H9 (cell line): Measurements from ENCODE around the gene KCNG2. TPM values are rescaled to one million over a fixed set of nuclear protein-coding genes. Genes with fewer than 3 reads are reported as not detected.

ENCODE experiments used
- DNase-seq: peaks from one replicate; pipeline ENCODE4 v3.0.0-alpha.2; 2017
- H2AFZ ChIP-seq: one replicate; pipeline ENCODE4 v1.6.1; 2013; ENCODE audit warnings: mild to moderate bottlenecking, low read length, control low read depth, moderate library complexity
- H2AK5ac ChIP-seq: 2 replicates; pipeline ENCODE4 v1.6.1; 2013; ENCODE audit warnings: low read length, control low read depth, mixed read lengths; ENCODE audit not compliant: insufficient read length
- H2BK120ac ChIP-seq: one replicate; pipeline ENCODE4 v1.6.1; 2013; ENCODE audit warnings: low read depth, mild to moderate bottlenecking, low read length, control low read depth, inconsistent platforms; ENCODE audit not compliant: poor library complexity, severe bottlenecking
- H2BK12ac ChIP-seq: 2 replicates; pipeline ENCODE4 v1.6.1; 2013; ENCODE audit warnings: low read length, control low read depth, mixed read lengths, low read depth; ENCODE audit not compliant: insufficient read length
- H2BK15ac ChIP-seq: 2 replicates; pipeline ENCODE4 v1.6.1; 2013; ENCODE audit warnings: low read depth, low read length, control low read depth
- H2BK20ac ChIP-seq: one replicate; pipeline ENCODE4 v1.6.1; 2013; ENCODE audit warnings: low read depth, mild to moderate bottlenecking, low read length, control low read depth, inconsistent platforms; ENCODE audit not compliant: poor library complexity, severe bottlenecking
- H2BK5ac ChIP-seq: 2 replicates; pipeline ENCODE4 v1.6.1; 2013; ENCODE audit warnings: low read length, control low read depth, mixed read lengths; ENCODE audit not compliant: insufficient read length
- H3K14ac ChIP-seq: 2 replicates; pipeline ENCODE4 v1.6.1; 2013; ENCODE audit warnings: low read length, control low read depth; ENCODE audit not compliant: insufficient read depth
- H3K18ac ChIP-seq: 2 replicates; pipeline ENCODE4 v1.6.1; 2013; ENCODE audit warnings: low read depth, mild to moderate bottlenecking, mixed read lengths, low read length, control low read depth; ENCODE audit not compliant: insufficient read length
- H3K23ac ChIP-seq: 2 replicates; pipeline ENCODE4 v1.6.1; 2013; ENCODE audit warnings: low read length, control low read depth, mixed read lengths, low read depth; ENCODE audit not compliant: insufficient read length
- H3K23me2 ChIP-seq: 2 replicates; pipeline ENCODE4 v1.6.1; 2013; ENCODE audit warnings: low read depth, mild to moderate bottlenecking, mixed read lengths, low read length, control low read depth; ENCODE audit not compliant: insufficient read length, poor library complexity, severe bottlenecking
- H3K27ac ChIP-seq: 2 replicates; pipeline ENCODE4 v1.5.1; 2013; ENCODE audit warnings: low read length, control low read depth, mixed read lengths, low read depth; ENCODE audit not compliant: insufficient read length
- H3K27me3 ChIP-seq: 2 replicates; pipeline ENCODE4 v1.6.1; 2013; ENCODE audit warnings: low read length, control low read depth, inconsistent platforms; ENCODE audit not compliant: insufficient read depth
- H3K4ac ChIP-seq: 2 replicates; pipeline ENCODE4 v1.6.1; 2013; ENCODE audit warnings: low read depth, mild to moderate bottlenecking, control low read depth, inconsistent platforms, low read length, moderate library complexity
- H3K4me1 ChIP-seq: 2 replicates; pipeline ENCODE4 v1.6.1; 2013; ENCODE audit warnings: low read length, control low read depth, inconsistent platforms; ENCODE audit not compliant: insufficient read depth
- H3K4me2 ChIP-seq: 2 replicates; pipeline ENCODE4 v1.6.1; 2013; ENCODE audit warnings: low read length, control low read depth, mixed read lengths; ENCODE audit not compliant: insufficient read length, insufficient read depth
- H3K56ac ChIP-seq: 2 replicates; pipeline ENCODE4 v1.6.1; 2013; ENCODE audit warnings: low read depth, mild to moderate bottlenecking, mixed read lengths, low read length, control low read depth; ENCODE audit not compliant: insufficient read length
- H3K79me1 ChIP-seq: 2 replicates; pipeline ENCODE4 v1.6.1; 2013; ENCODE audit warnings: low read depth, mild to moderate bottlenecking, moderate library complexity, low read length, control low read depth, inconsistent platforms; ENCODE audit not compliant: insufficient read depth, poor library complexity, severe bottlenecking
- H3K79me2 ChIP-seq: 2 replicates; pipeline ENCODE4 v1.6.1; 2013; ENCODE audit warnings: low read length, control low read depth, inconsistent platforms; ENCODE audit not compliant: insufficient read depth
- H3K9ac ChIP-seq: 2 replicates; pipeline ENCODE4 v1.6.1; 2013; ENCODE audit warnings: low read length, control low read depth, mixed read lengths; ENCODE audit not compliant: insufficient read length; ENCODE audit errors: extremely low read depth
- H3K9me3 ChIP-seq: one replicate; pipeline ENCODE4 v1.6.1; 2013; ENCODE audit warnings: low read depth, low read length, inconsistent platforms; ENCODE audit not compliant: control insufficient read depth
- H3T11ph ChIP-seq: one replicate; pipeline ENCODE4 v1.6.1; 2013; ENCODE audit warnings: mild to moderate bottlenecking, low read length, control low read depth, inconsistent platforms
- H4K20me1 ChIP-seq: one replicate; pipeline ENCODE4 v1.6.1; 2013; ENCODE audit not compliant: control insufficient read depth, insufficient read length, insufficient read depth
- H4K5ac ChIP-seq: 2 replicates; pipeline ENCODE4 v1.6.1; 2013; ENCODE audit warnings: low read depth, mild to moderate bottlenecking, mixed read lengths, low read length, control low read depth; ENCODE audit not compliant: insufficient read length
- H4K8ac ChIP-seq: replicated peaks from 2 replicates; pipeline ENCODE4 v1.6.1; 2013; ENCODE audit warnings: low read length, control low read depth, mixed read lengths, low read depth; ENCODE audit not compliant: insufficient read length
- H4K91ac ChIP-seq: 2 replicates; pipeline ENCODE4 v1.6.1; 2013; ENCODE audit warnings: low read depth, mild to moderate bottlenecking, moderate library complexity, mixed read lengths, low read length, control low read depth; ENCODE audit not compliant: insufficient read length
- H3K27ac Mint-ChIP-seq, 3 experiments: 2 replicates in 2 of 3; 3 replicates in 1 of 3; pipeline ENCODE4 v1.8.0; 2020 to 2021; ENCODE audit warnings: mixed read lengths in 3 of 3, mild to moderate bottlenecking in 1 of 3, moderate library complexity in 1 of 3
- H3K27me3 Mint-ChIP-seq: 2 replicates; pipeline ENCODE4 v1.8.0; 2021; ENCODE audit warnings: low read depth, mild to moderate bottlenecking, moderate library complexity, mixed read lengths
- H3K36me3 Mint-ChIP-seq, 3 experiments: 2 replicates in 2 of 3; 3 replicates in 1 of 3; pipeline ENCODE4 v1.8.0; 2020 to 2021; ENCODE audit warnings: low read depth in 3 of 3, mixed read lengths in 3 of 3; ENCODE audit not compliant: insufficient read depth in 1 of 3
- H3K4me1 Mint-ChIP-seq, 2 experiments: 2 replicates each; pipeline ENCODE4 v1.8.0; 2020; ENCODE audit warnings: mixed read lengths in 2 of 2
- H3K4me3 Mint-ChIP-seq, 2 experiments: 2 replicates in 1 of 2; 3 replicates in 1 of 2; pipeline ENCODE4 v1.8.0; 2020 to 2021; ENCODE audit warnings: mild to moderate bottlenecking in 2 of 2, mixed read lengths in 2 of 2, moderate library complexity in 1 of 2
- H3K9me3 Mint-ChIP-seq, 2 experiments: 2 replicates in 1 of 2; 3 replicates in 1 of 2; pipeline ENCODE4 v1.8.0; 2020; ENCODE audit warnings: mild to moderate bottlenecking in 2 of 2, mixed read lengths in 2 of 2, moderate library complexity in 1 of 2
- WGBS: extraction: QIAGEN DNeasy Blood & Tissue Kit; methylation state at CpG from one replicate; pipeline ENCODE4 v1.1.7; 2013; ENCODE audit warnings: missing lambda C conversion rate, low lambda C conversion rate, mixed read lengths; ENCODE audit not compliant: insufficient read length; ENCODE audit errors: extremely low coverage; 5-methylcytosine and 5-hydroxymethylcytosine counted together
- total RNA-seq: library from RNA; stranded (reverse); gene quantifications from 2 replicates; pipeline ENCODE4 v1.2.1, GENCODE V29; 2021
- TF ChIP-seq, protein P1 (sequence below): fragments of 200-600 bp; sonication (generic); conservative IDR thresholded peaks from 3 replicates; pipeline ENCODE4 v1.8.0; 2021; ENCODE audit warnings: antibody characterized with exemption, mild to moderate bottlenecking

Gene KCNG2
- total RNA-seq, 1 experiment from 2014 or later, result 0.15 TPM

DNA sequence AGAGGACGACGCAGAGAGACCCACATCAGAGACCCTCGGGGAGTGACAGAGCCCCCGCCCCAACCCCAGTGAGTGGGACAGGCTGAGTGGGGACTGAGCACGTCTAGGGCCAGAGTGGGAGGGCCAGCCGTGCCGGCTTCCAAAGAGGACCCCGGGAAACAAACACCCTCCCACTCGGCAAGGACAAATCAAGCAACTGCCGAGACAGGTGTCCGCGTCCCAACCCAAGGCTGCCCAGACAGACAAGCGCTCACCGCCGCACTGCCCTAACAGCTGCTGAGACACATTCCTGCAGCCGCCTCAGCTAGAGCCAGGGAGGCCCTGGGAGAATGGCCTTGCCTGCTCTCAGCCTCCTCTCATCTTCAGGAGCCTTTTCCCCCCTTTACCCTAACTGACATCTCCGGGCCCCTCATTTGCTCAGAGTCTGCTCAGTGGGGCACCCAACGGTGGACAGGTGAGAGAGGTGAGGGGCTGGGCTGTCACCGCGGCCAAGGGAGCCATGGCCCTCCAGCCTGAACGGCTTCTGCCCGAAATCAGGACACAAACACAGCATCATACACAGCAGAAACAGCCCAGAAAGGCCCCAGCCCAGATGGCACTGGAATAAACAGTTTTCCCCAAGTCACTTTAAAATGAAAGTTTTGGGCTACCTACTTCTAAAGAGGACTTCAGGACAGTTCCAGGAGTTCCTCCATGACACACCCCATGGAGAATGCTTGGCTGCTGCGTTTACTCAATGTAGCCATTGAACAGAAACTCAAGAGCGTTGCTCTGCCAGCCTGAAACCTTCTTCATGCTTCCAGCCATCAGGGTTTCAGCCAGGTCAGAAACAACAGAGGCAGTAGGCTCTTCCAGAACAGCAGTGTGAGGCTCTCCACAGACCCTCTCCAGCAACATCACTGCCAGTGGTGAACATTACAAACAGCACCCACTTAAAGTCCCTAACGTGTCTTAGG lies 130.1 kb downstream of the KCNG2 start:
- no CpG with 5 or more reads among the region's 25 CpGs for WGBS
- Histone ChIP-seq H3K23me2 (no peaks in the 10 kb centered on the region), H3K4me2 (no peak overlapping the region), H3K9ac (no peak overlapping the region), H3K4me1 (no peaks in the 10 kb centered on the region), H2BK5ac (no peak overlapping the region), H4K91ac (no peak overlapping the region), H3K56ac (no peak overlapping the region), H3K23ac (no peak overlapping the region), H3T11ph (no peak overlapping the region), H2BK20ac (no peak overlapping the region), H3K79me2 (no peaks in the 10 kb centered on the region), H3K79me1 (no peaks in the 10 kb centered on the region), H2AK5ac (no peak overlapping the region), H2AFZ (no peak overlapping the region), H3K27ac (no peak overlapping the region), H4K20me1 (no peaks in the 10 kb centered on the region), H3K9me3 (peaks cover 5% of the 10 kb centered on the region), H2BK120ac (no peak overlapping the region), H3K4ac (no peak overlapping the region), H3K27me3 (no peaks in the 10 kb centered on the region; the same call in 1 of the 2 replicates), H2BK15ac (no peak overlapping the region), H3K18ac (no peak overlapping the region), H4K5ac (no peak overlapping the region), H4K8ac (no peak overlapping the region), H2BK12ac (no peak overlapping the region), H3K14ac (no peak overlapping the region)
- DNase-seq, result peak; percentile 24
- H3K4me1 Mint-ChIP-seq, result peaks cover 13% of the 10 kb centered on the region in 2 experiments
- H3K27ac Mint-ChIP-seq, result no peak overlapping the region
- peaks cover 36 to 37% of the 10 kb centered on the region in 2 experiments for H3K9me3 Mint-ChIP-seq
- peaks cover 2% of the 10 kb centered on the region; the same call in 1 of the 2 replicates for H3K27me3 Mint-ChIP-seq
- no peak overlapping the region; a peak in 1 of 5 replicates for H3K4me3 Mint-ChIP-seq
- peaks cover 14 to 42% (median 23%) of the 10 kb centered on the region in 3 experiments for H3K36me3 Mint-ChIP-seq
- TF ChIP-seq, protein P1, sequence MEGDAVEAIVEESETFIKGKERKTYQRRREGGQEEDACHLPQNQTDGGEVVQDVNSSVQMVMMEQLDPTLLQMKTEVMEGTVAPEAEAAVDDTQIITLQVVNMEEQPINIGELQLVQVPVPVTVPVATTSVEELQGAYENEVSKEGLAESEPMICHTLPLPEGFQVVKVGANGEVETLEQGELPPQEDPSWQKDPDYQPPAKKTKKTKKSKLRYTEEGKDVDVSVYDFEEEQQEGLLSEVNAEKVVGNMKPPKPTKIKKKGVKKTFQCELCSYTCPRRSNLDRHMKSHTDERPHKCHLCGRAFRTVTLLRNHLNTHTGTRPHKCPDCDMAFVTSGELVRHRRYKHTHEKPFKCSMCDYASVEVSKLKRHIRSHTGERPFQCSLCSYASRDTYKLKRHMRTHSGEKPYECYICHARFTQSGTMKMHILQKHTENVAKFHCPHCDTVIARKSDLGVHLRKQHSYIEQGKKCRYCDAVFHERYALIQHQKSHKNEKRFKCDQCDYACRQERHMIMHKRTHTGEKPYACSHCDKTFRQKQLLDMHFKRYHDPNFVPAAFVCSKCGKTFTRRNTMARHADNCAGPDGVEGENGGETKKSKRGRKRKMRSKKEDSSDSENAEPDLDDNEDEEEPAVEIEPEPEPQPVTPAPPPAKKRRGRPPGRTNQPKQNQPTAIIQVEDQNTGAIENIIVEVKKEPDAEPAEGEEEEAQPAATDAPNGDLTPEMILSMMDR, result no peak
